Measurements from ENCODE around the gene CTSE. TPM values are rescaled to one million over a fixed set of nuclear protein-coding genes. Genes with fewer than 3 reads are reported as not detected.
A peak's percentile ranks its signal among the peaks of the same experiment; 100 is the strongest.

CTSE gene
- total RNA-seq, 1 donor from 2014 or later = not detected

GRCh38 chr1:206049919-206050600 lies 26.4 kb upstream of the CTSE start:
- DNase-seq (ENCODE audit: low spot score in 2 of 2, unreplicated experiment in 2 of 2) = no peak
- H3K4me3 Mint-ChIP-seq = no peak overlapping the region
- H3K4me1 Mint-ChIP-seq = no peaks in the 10 kb centered on the region
- no peak overlapping the region for H3K27ac Mint-ChIP-seq
- no peak for TF ChIP-seq CTCF (IDR thresholded peaks at IDR 0.05; ENCODE audit: unreplicated experiment)
- H3K36me3 Mint-ChIP-seq = no peaks in the 10 kb centered on the region
- peaks cover 3% of the 10 kb centered on the region for H3K27me3 Mint-ChIP-seq (ENCODE audit: low read depth)
- H3K9me3 Mint-ChIP-seq = no peaks in the 10 kb centered on the region

GRCh38 chr1:206049293-206049692 lies 25.6 kb upstream of the CTSE start:
- no peak for TF ChIP-seq CTCF (IDR thresholded peaks at IDR 0.05; ENCODE audit: unreplicated experiment)
- Mint-ChIP-seq H3K4me3 (no peak overlapping the region), H3K27ac (no peak overlapping the region), H3K27me3 (ENCODE audit: low read depth) (peaks cover 3% of the 10 kb centered on the region), H3K9me3 (no peaks in the 10 kb centered on the region), H3K4me1 (no peaks in the 10 kb centered on the region), H3K36me3 (no peaks in the 10 kb centered on the region)
- DNase-seq (ENCODE audit: low spot score in 2 of 2, unreplicated experiment in 2 of 2) = no peak

- Mint-ChIP-seq H3K27me3 (ENCODE audit: low read depth) (peaks cover 3% of the 10 kb centered on the region), H3K4me3 (no peak overlapping the region), H3K27ac (no peak overlapping the region), H3K4me1 (no peaks in the 10 kb centered on the region), H3K36me3 (no peaks in the 10 kb centered on the region), H3K9me3 (no peaks in the 10 kb centered on the region)
- TF ChIP-seq CTCF (IDR thresholded peaks at IDR 0.05; ENCODE audit: unreplicated experiment) = no peak
- DNase-seq (ENCODE audit: low spot score in 2 of 2, unreplicated experiment in 2 of 2) = no peak
Observed at GRCh38 chr1:206048582-206048981, 24.9 kb upstream of the CTSE start.

GRCh38 chr1:206047271-206047670 lies 23.6 kb upstream of the CTSE start:
- H3K9me3 Mint-ChIP-seq = no peaks in the 10 kb centered on the region
- no peak for DNase-seq (ENCODE audit: low spot score in 2 of 2, unreplicated experiment in 2 of 2)
- no peaks in the 10 kb centered on the region for H3K36me3 Mint-ChIP-seq
- no peaks in the 10 kb centered on the region for H3K4me1 Mint-ChIP-seq
- no peak overlapping the region for H3K27ac Mint-ChIP-seq
- H3K27me3 Mint-ChIP-seq (ENCODE audit: low read depth) = peaks cover 3% of the 10 kb centered on the region
- no peak overlapping the region for H3K4me3 Mint-ChIP-seq
- no peak for TF ChIP-seq CTCF (IDR thresholded peaks at IDR 0.05; ENCODE audit: unreplicated experiment)

- H3K4me3 Mint-ChIP-seq = no peak overlapping the region
- H3K36me3 Mint-ChIP-seq = no peaks in the 10 kb centered on the region
- no peaks in the 10 kb centered on the region for H3K9me3 Mint-ChIP-seq
- no peak for DNase-seq (ENCODE audit: low spot score in 2 of 2, unreplicated experiment in 2 of 2)
- peaks cover 10% of the 10 kb centered on the region for H3K4me1 Mint-ChIP-seq
- H3K27me3 Mint-ChIP-seq (ENCODE audit: low read depth) = peaks cover 20% of the 10 kb centered on the region
- H3K27ac Mint-ChIP-seq = peak overlapping the region; percentile 77
- no peak for TF ChIP-seq CTCF (IDR thresholded peaks at IDR 0.05; ENCODE audit: unreplicated experiment)
Observed at GRCh38 chr1:206041640-206042039, 17.9 kb upstream of the CTSE start.
